Effector CD4-positive, alpha-beta T cell (primary cell): ENCODE measurements around the gene PRSS48. TPM values are rescaled to one million over a fixed set of nuclear protein-coding genes. Genes with fewer than 3 reads are reported as not detected.
"Not testable (repeated sequence)": the region's sequence is repeated elsewhere in the genome, so short reads cannot be mapped to it uniquely, and the experiment has no call there.

ENCODE experiments used
- DNase-seq: peaks from one replicate; pipeline ENCODE4 v3.0.0-alpha.2; 2020
- total RNA-seq: gene quantifications from one replicate; lab custom pipeline; 2026; lab: John Stamatoyannopoulos, UW

PRSS48 gene
- not detected for total RNA-seq

- no peak for DNase-seq
These were observed at the start of gene PRSS48 for GRCh38 chr4:151276787-151277562. TSS of gene PRSS48 (plus strand) at chr4:151277161. CDS start at chr4:151277173, 12 bp downstream.

GRCh38 chr4:151227172-151227571, 49.8 kb upstream of the PRSS48 start:
- DNase-seq = no peak

- no peak for DNase-seq
These were observed 49.2 kb upstream of the PRSS48 start for GRCh38 chr4:151227731-151228130.

- DNase-seq = no peak
These were observed 48.5 kb upstream of the PRSS48 start for GRCh38 chr4:151228189-151229119.

GRCh38 chr4:151231915-151232595, 44.9 kb upstream of the PRSS48 start:
- DNase-seq = no peak

GRCh38 chr4:151233600-151233999, 43.4 kb upstream of the PRSS48 start:
- no peak for DNase-seq

GRCh38 chr4:151235373-151235772, 41.6 kb upstream of the PRSS48 start:
- not testable (repeated sequence) for DNase-seq

- no peak for DNase-seq
These were observed 40.9 kb upstream of the PRSS48 start for GRCh38 chr4:151236036-151236435.

- DNase-seq = no peak
These were observed 38.5 kb upstream of the PRSS48 start for GRCh38 chr4:151238477-151238876.

- DNase-seq = no peak
These were observed 37.4 kb upstream of the PRSS48 start for GRCh38 chr4:151239608-151240007.

GRCh38 chr4:151242305-151242704, 34.7 kb upstream of the PRSS48 start:
- no peak for DNase-seq

- DNase-seq = no peak
These were observed 30.2 kb upstream of the PRSS48 start for GRCh38 chr4:151246742-151247141.

- no peak for DNase-seq
These were observed 29.6 kb upstream of the PRSS48 start for GRCh38 chr4:151247395-151247794.

GRCh38 chr4:151248519-151248918, 28.4 kb upstream of the PRSS48 start:
- DNase-seq = no peak

GRCh38 chr4:151250706-151251105, 26.3 kb upstream of the PRSS48 start:
- DNase-seq = no peak

GRCh38 chr4:151251603-151252304, 25.2 kb upstream of the PRSS48 start:
- DNase-seq = no peak

- not testable (repeated sequence) for DNase-seq
These were observed 21.7 kb upstream of the PRSS48 start for GRCh38 chr4:151255226-151255625.

GRCh38 chr4:151255680-151256079, 21.3 kb upstream of the PRSS48 start:
- not testable (repeated sequence) for DNase-seq

GRCh38 chr4:151256134-151256533, 20.8 kb upstream of the PRSS48 start:
- no peak for DNase-seq

- DNase-seq = no peak
These were observed 19.3 kb upstream of the PRSS48 start for GRCh38 chr4:151257704-151258103.

GRCh38 chr4:151259752-151260151, 17.2 kb upstream of the PRSS48 start:
- DNase-seq = no peak

- no peak for DNase-seq
These were observed 16.4 kb upstream of the PRSS48 start for GRCh38 chr4:151260526-151260925.
